ENCODE results near the gene RUFY1. TPM values are rescaled to one million over a fixed set of nuclear protein-coding genes. Genes with fewer than 3 reads are reported as not detected.

The RUFY1 gene
- polyA plus RNA-seq, 1 of the 3 experiments (the other 2 are of a cell fraction): 30.3 TPM

GRCh38 chr5:179608131-179608581 lies 57.8 kb downstream of the RUFY1 start:
- Histone ChIP-seq H3F3A (replicated peaks; ENCODE audit: insufficient read depth) (peaks cover 55% of the 10 kb centered on the region), H3K9me3 (no peaks in the 10 kb centered on the region), H4K20me1 (ENCODE audit: insufficient read depth) (peaks cover 55% of the 10 kb centered on the region), H3K4me3 (ENCODE audit: low read depth in 2 of 2, low read length in 1 of 2) (no peak overlapping the region), H3K4me1 (ENCODE audit: control insufficient read depth in 1 of 2, insufficient read depth in 2 of 2, low read depth in 1 of 2, low read length in 1 of 2) (peaks cover 0 to 23% of the 10 kb centered on the region in 2 experiments; a peak in 1 of 4 replicates), H3K9ac (no peak overlapping the region), H3K4me2 (no peak overlapping the region), H2AFZ (ENCODE audit: low read depth) (no peak overlapping the region), H3K79me2 (ENCODE audit: insufficient read depth) (peaks cover 11% of the 10 kb centered on the region; the same call in 1 of the 2 replicates), H3K27ac (ENCODE audit: low read depth in 2 of 2, low read length in 1 of 2) (peak overlapping the region; percentile 12 to 20; a peak in 2 of 4 replicates), H3K27me3 (ENCODE audit: insufficient read depth) (no peaks in the 10 kb centered on the region), H3K36me3 (replicated peaks in 1 of 2; ENCODE audit: control insufficient read depth in 1 of 2, insufficient read depth in 2 of 2, low read length in 1 of 2) (peaks cover 20 to 58% of the 10 kb centered on the region in 2 experiments), H3K9me2 (no peaks in the 10 kb centered on the region)
- WGBS (ENCODE audit: low lambda C conversion rate): 87% methylated on average over 5 of the region's 5 CpGs
- CTCF ChIA-PET: interaction anchor here (0.7 to 1.7 kb wide), 4 partner anchors 12 to 57 kb away, joined by 3 to 4 read pairs (median 4); partner anchors contain the start of gene RUFY1
- TF ChIP-seq FOXM1 (IDR thresholded peaks at IDR 0.05; ENCODE audit: low read depth) (no peak), RXRA (IDR thresholded peaks at IDR 0.05; ENCODE audit: borderline replicate concordance, low read depth) (no peak), GATA2 (CRISPR knock-in tag; IDR thresholded peaks at IDR 0.05) (no peak), GABPA (IDR thresholded peaks at IDR 0.05; ENCODE audit: low read depth) (no peak), MEF2A (IDR thresholded peaks at IDR 0.05; ENCODE audit: borderline replicate concordance, low read depth) (no peak), ZBTB33 (IDR thresholded peaks at IDR 0.05; ENCODE audit: borderline replicate concordance, low read depth) (no peak), MAX (IDR thresholded peaks at IDR 0.05; ENCODE audit: low read depth) (no peak), PBX3 (IDR thresholded peaks at IDR 0.05) (peak; percentile 20), CHD2 (IDR thresholded peaks at IDR 0.05; ENCODE audit: low read length, partially characterized antibody) (no peak), JUND (IDR thresholded peaks at IDR 0.05) (peak; percentile 29; the same call in 1 of the 2 replicates), RFX5 (IDR thresholded peaks at IDR 0.05; ENCODE audit: low read length) (no peak), TAF1 (IDR thresholded peaks at IDR 0.05; ENCODE audit: borderline replicate concordance, low read depth, low read length) (no peak), YY1 (IDR thresholded peaks at IDR 0.05; ENCODE audit: low read depth) (no peak), SMC3 (IDR thresholded peaks at IDR 0.05; ENCODE audit: low read depth, low read length) (no peak)
- no peak for DNase-seq
- POLR2A ChIA-PET: interaction anchor here (1.5 to 3.6 kb wide), 5 partner anchors 10 to 16 kb away, joined by 4 to 19 read pairs (median 6); partner anchors contain the start of gene HNRNPH1

GRCh38 chr5:179609834-179610108 lies 59.4 kb downstream of the RUFY1 start:
- WGBS (ENCODE audit: low lambda C conversion rate): 97% methylated on average over 5 of the region's 8 CpGs
- peaks cover 33 to 74% of the 10 kb centered on the region in 2 experiments for H3K36me3 ChIP-seq (replicated peaks in 1 of 2; ENCODE audit: control insufficient read depth in 1 of 2, insufficient read depth in 2 of 2, low read length in 1 of 2)
- TF ChIP-seq FOSL2 (IDR thresholded peaks at IDR 0.05; ENCODE audit: borderline replicate concordance, low read depth): no peak
- no peak for TF ChIP-seq USF2 (IDR thresholded peaks at IDR 0.05; ENCODE audit: borderline replicate concordance, low read depth, low read length)
- no peak for TF ChIP-seq POLR2AphosphoS5 (IDR thresholded peaks at IDR 0.05; ENCODE audit: low read depth, low read length)
- no peak for TF ChIP-seq TCF12 (IDR thresholded peaks at IDR 0.05)
- TF ChIP-seq FOXM1 (IDR thresholded peaks at IDR 0.05; ENCODE audit: low read depth): no peak
- no peak for TF ChIP-seq ELF1 (IDR thresholded peaks at IDR 0.05)
- TF ChIP-seq MAX (IDR thresholded peaks at IDR 0.05; ENCODE audit: low read depth): no peak
- TF ChIP-seq PBX3 (IDR thresholded peaks at IDR 0.05): no peak
- no peak for TF ChIP-seq TAF1 (IDR thresholded peaks at IDR 0.05; ENCODE audit: borderline replicate concordance, low read depth, low read length)
- no peak for TF ChIP-seq RCOR1 (IDR thresholded peaks at IDR 0.05; ENCODE audit: low read length)
- TF ChIP-seq MXI1 (IDR thresholded peaks at IDR 0.05; ENCODE audit: low read depth, low read length): no peak
- no peak for TF ChIP-seq CHD2 (IDR thresholded peaks at IDR 0.05; ENCODE audit: low read length, partially characterized antibody)
- TF ChIP-seq USF1 (IDR thresholded peaks at IDR 0.05; ENCODE audit: borderline replicate concordance, low read depth): no peak

More at GRCh38 chr5:179609834-179610108, 59.4 kb downstream of the RUFY1 start:
- Histone ChIP-seq H3K4me1 (ENCODE audit: control insufficient read depth in 1 of 2, insufficient read depth in 2 of 2, low read depth in 1 of 2, low read length in 1 of 2) (peaks cover 0 to 23% of the 10 kb centered on the region in 2 experiments; a peak in 1 of 4 replicates), H3K79me2 (ENCODE audit: insufficient read depth) (peaks cover 27% of the 10 kb centered on the region; the same call in 1 of the 2 replicates), H4K20me1 (ENCODE audit: insufficient read depth) (peaks cover 71% of the 10 kb centered on the region), H3K4me2 (no peak overlapping the region), H2AFZ (ENCODE audit: low read depth) (no peak overlapping the region), H3K27me3 (ENCODE audit: insufficient read depth) (no peaks in the 10 kb centered on the region), H3K4me3 (ENCODE audit: low read depth in 2 of 2, low read length in 1 of 2) (no peak overlapping the region), H3K9ac (no peak overlapping the region), H3K27ac (ENCODE audit: low read depth in 2 of 2, low read length in 1 of 2) (peak overlapping the region in 1 of 2 experiments; percentile 38; a peak in 2 of 4 replicates), H3F3A (replicated peaks; ENCODE audit: insufficient read depth) (peaks cover 72% of the 10 kb centered on the region), H3K9me3 (no peaks in the 10 kb centered on the region), H3K9me2 (no peaks in the 10 kb centered on the region)
- ChIA-PET CTCF (interaction anchor here (2.2 kb wide), 1 partner anchor 10 kb away, joined by 5 read pairs; no protein-coding TSS in a partner anchor), POLR2A (interaction anchor here (0.8 to 1.2 kb wide), 2 partner anchors 14 kb away, joined by 3 read pairs; partner anchors contain the start of gene HNRNPH1)
- no peak for DNase-seq
